ENCODE results near the gene FOXN3.

The FOXN3 gene

GRCh38 chr14:89416002-89416995, 734 bp downstream of the FOXN3 start:
- ChIA-PET CTCF (interaction anchor here (0.7 kb wide), 1 partner anchor 376 kb away, joined by 4 read pairs; no protein-coding TSS in a partner anchor), POLR2A (ENCODE audit: low non-redundant PET) (interaction anchor here (0.6 kb wide), 1 partner anchor 112 kb away, joined by 9 read pairs; no protein-coding TSS in a partner anchor)
- TF ChIP-seq CTCF (conservative IDR thresholded peaks at IDR 0.05; ENCODE audit: low read depth): no peak
- H3K27ac ChIP-seq: peak overlapping the region; percentile 89
- DNase-seq (ENCODE audit: low spot score): peak; percentile 100

GRCh38 chr14:89415159-89415558, 1.9 kb downstream of the FOXN3 start:
- no peak for TF ChIP-seq CTCF (conservative IDR thresholded peaks at IDR 0.05; ENCODE audit: low read depth)

GRCh38 chr14:89411976-89412375, 5.1 kb downstream of the FOXN3 start:
- no peak for TF ChIP-seq CTCF (conservative IDR thresholded peaks at IDR 0.05; ENCODE audit: low read depth)
- POLR2A ChIA-PET (ENCODE audit: low non-redundant PET): no interaction called here

More at GRCh38 chr14:89415159-89415558, 1.9 kb downstream of the FOXN3 start:
- H3K27ac ChIP-seq: no peak overlapping the region
- ChIA-PET CTCF (interaction anchor here (0.7 kb wide), 1 partner anchor 322 kb away, joined by 5 read pairs; no protein-coding TSS in a partner anchor), POLR2A (ENCODE audit: low non-redundant PET) (no interaction called here)
- no peak for DNase-seq (ENCODE audit: low spot score)

GRCh38 chr14:89409961-89410360, 7.1 kb downstream of the FOXN3 start:
- ChIA-PET CTCF (interaction anchor here (0.6 to 0.7 kb wide), 2 partner anchors 186 to 256 kb away, joined by 3 read pairs; no protein-coding TSS in a partner anchor), POLR2A (ENCODE audit: low non-redundant PET) (no interaction called here)
- TF ChIP-seq CTCF (conservative IDR thresholded peaks at IDR 0.05; ENCODE audit: low read depth): no peak
- peak overlapping the region; percentile 98 for H3K27ac ChIP-seq
- DNase-seq (ENCODE audit: low spot score): no peak

More at GRCh38 chr14:89411976-89412375, 5.1 kb downstream of the FOXN3 start:
- CTCF ChIA-PET: no interaction called here
- peak overlapping the region; percentile 32 for H3K27ac ChIP-seq
- DNase-seq (ENCODE audit: low spot score): no peak

- ChIA-PET CTCF (interaction anchor here (0.7 kb wide), 1 partner anchor 257 kb away, joined by 3 read pairs; no protein-coding TSS in a partner anchor), POLR2A (ENCODE audit: low non-redundant PET) (interaction anchor here (0.6 kb wide), 1 partner anchor 220 kb away, joined by 3 read pairs; no protein-coding TSS in a partner anchor)
- peak; percentile 75 for DNase-seq (ENCODE audit: low spot score)
- H3K27ac ChIP-seq: peak overlapping the region; percentile 98
- no peak for TF ChIP-seq CTCF (conservative IDR thresholded peaks at IDR 0.05; ENCODE audit: low read depth)
These were observed 7.9 kb downstream of the FOXN3 start for GRCh38 chr14:89408907-89409700.

GRCh38 chr14:89407856-89408255, 9.2 kb downstream of the FOXN3 start:
- CTCF ChIA-PET: interaction anchor here (0.6 kb wide), 1 partner anchor 131 kb away, joined by 5 read pairs; no protein-coding TSS in a partner anchor
- POLR2A ChIA-PET (ENCODE audit: low non-redundant PET): interaction anchor here (0.6 kb wide), 1 partner anchor 753 kb away, joined by 3 read pairs; no protein-coding TSS in a partner anchor

More at GRCh38 chr14:89407856-89408255, 9.2 kb downstream of the FOXN3 start:
- no peak for TF ChIP-seq CTCF (conservative IDR thresholded peaks at IDR 0.05; ENCODE audit: low read depth)
- DNase-seq (ENCODE audit: low spot score): no peak
- peak overlapping the region; percentile 98 for H3K27ac ChIP-seq
